IPS-18c (cell line): ENCODE measurements around the gene DUX4.
"Not testable (repeated sequence)": the region's sequence is repeated elsewhere in the genome, so short reads cannot be mapped to it uniquely, and the experiment has no call there.

Experiments
- H3K4me3 ChIP-seq: 2 replicates; pipeline ENCODE4 v1.7.0; 2013; ENCODE audit warnings: low read depth, mild to moderate bottlenecking, low read length, moderate library complexity; ENCODE audit not compliant: insufficient read depth
- H3K9me3 ChIP-seq: one replicate; pipeline ENCODE4 v1.6.1; 2013; ENCODE audit warnings: mild to moderate bottlenecking, low read length, moderate library complexity; ENCODE audit not compliant: control insufficient read depth, insufficient read depth

The DUX4 gene

GRCh38 chr4:190173428-190173827, at the start of gene DUX4:
TSS of gene DUX4 (plus strand) at chr4:190173774. CDS start at chr4:190173774, 0 bp downstream.
- not testable (repeated sequence) for H3K4me3 ChIP-seq, H3K9me3 ChIP-seq

GRCh38 chr4:190175436-190175835, 1.9 kb downstream of the DUX4 start:
- not testable (repeated sequence) for H3K9me3 ChIP-seq, H3K4me3 ChIP-seq

GRCh38 chr4:190177727-190178605, 4.4 kb downstream of the DUX4 start:
- not testable (repeated sequence) for H3K4me3 ChIP-seq, H3K9me3 ChIP-seq

GRCh38 chr4:190178606-190178990, 5.0 kb downstream of the DUX4 start:
- not testable (repeated sequence) for H3K9me3 ChIP-seq, H3K4me3 ChIP-seq

GRCh38 chr4:190179030-190179739, 5.6 kb downstream of the DUX4 start:
- H3K4me3 ChIP-seq, H3K9me3 ChIP-seq: not testable (repeated sequence)

- not testable (repeated sequence) for H3K9me3 ChIP-seq, H3K4me3 ChIP-seq
Observed at GRCh38 chr4:190179740-190180094, 6.1 kb downstream of the DUX4 start.

- not testable (repeated sequence) for H3K4me3 ChIP-seq, H3K9me3 ChIP-seq
Observed at GRCh38 chr4:190180947-190181346, 7.4 kb downstream of the DUX4 start.

- not testable (repeated sequence) for H3K4me3 ChIP-seq, H3K9me3 ChIP-seq
Observed at GRCh38 chr4:190181481-190182100, 8.0 kb downstream of the DUX4 start.

- H3K4me3 ChIP-seq, H3K9me3 ChIP-seq: not testable (repeated sequence)
Observed at GRCh38 chr4:190203510-190203909, 29.9 kb downstream of the DUX4 start.
